GM12891 (cell line): ENCODE measurements around the gene B3GALT5.

Experiments used
- POLR2A ChIP-seq: IDR thresholded peaks from 2 replicates; pipeline ENCODE4 v1.6.1; 2011; ENCODE audit warnings: low read depth, low read length, control low read depth
- POLR2AphosphoS5 ChIP-seq: IDR thresholded peaks from 2 replicates; pipeline ENCODE4 v1.6.1; 2011; ENCODE audit warnings: low read depth, low read length, control low read depth

- no peak for TF ChIP-seq POLR2A
- TF ChIP-seq POLR2AphosphoS5: no peak
These were observed 51.2 kb downstream of the B3GALT5 start for GRCh38 chr21:39663742-39664492.
